MM.1S (cell line): ENCODE results near the gene TSPEAR.

Source experiments
- EZH2 ChIP-seq: fragments of 300-600 bp; sonication (generic); optimal IDR thresholded peaks from 2 replicates; pipeline ENCODE3; 2017; ENCODE audit warnings: low read depth, mild to moderate bottlenecking, antibody characterized with exemption, low read length, mixed read lengths
- TF ChIP-seq, protein P1 (sequence below): fragments of 300-600 bp; sonication (generic); IDR thresholded peaks from 2 replicates; pipeline ENCODE4 v1.5.1; 2016; ENCODE audit warnings: antibody characterized with exemption, low read length, mixed read lengths

DNA sequence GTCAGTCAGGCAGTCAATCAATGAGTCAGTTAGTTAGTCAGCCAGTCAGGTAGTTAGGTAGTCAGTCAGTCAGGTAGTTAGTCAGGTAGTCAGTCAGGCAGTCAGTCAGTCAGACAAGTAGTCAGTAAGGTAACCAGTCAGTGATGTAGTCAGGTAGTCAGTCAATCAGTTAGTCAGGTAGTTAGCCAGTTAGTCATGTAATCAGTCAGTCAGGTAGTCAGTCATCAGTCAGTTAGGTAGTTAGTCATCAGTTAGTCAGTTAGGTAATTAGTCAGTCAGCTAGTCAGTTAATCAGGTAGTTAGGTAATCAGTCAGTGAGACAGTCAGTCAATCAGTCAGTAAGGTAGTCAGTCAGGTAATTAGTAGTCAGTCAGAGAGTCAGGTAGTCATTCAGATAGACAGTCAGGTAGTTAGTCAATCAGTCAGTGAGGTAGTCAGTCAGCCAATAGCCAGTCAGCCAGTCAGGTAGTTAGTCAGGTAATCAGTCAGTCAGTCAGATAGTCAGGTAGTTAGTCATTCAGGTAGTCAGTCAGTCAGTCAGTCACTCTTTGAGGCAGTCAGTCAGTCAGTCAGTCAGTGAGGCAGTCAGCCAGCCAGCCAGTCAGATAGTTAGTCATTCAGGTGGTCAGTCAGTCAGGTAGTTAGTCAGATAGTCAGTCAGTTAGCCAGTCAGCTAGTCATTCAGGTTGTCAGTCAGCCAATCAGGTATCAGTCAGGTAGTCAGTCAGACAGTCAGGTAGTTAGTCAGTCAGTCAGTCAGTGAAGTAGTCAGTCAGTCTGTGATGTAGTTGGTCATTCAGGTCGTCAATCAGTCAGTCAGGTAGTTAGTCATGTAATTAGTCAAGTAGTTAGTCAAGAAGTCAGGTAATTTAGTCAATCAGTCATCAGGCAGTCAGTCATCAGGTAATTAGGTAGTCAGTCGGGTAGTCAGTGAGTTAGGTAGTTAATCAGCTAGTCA lies 186.7 kb downstream of the TSPEAR start:
- TF ChIP-seq, protein P1, sequence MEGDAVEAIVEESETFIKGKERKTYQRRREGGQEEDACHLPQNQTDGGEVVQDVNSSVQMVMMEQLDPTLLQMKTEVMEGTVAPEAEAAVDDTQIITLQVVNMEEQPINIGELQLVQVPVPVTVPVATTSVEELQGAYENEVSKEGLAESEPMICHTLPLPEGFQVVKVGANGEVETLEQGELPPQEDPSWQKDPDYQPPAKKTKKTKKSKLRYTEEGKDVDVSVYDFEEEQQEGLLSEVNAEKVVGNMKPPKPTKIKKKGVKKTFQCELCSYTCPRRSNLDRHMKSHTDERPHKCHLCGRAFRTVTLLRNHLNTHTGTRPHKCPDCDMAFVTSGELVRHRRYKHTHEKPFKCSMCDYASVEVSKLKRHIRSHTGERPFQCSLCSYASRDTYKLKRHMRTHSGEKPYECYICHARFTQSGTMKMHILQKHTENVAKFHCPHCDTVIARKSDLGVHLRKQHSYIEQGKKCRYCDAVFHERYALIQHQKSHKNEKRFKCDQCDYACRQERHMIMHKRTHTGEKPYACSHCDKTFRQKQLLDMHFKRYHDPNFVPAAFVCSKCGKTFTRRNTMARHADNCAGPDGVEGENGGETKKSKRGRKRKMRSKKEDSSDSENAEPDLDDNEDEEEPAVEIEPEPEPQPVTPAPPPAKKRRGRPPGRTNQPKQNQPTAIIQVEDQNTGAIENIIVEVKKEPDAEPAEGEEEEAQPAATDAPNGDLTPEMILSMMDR, result no peak
- TF ChIP-seq EZH2, result no peak
